K562 (cell line): ENCODE results near the gene FERMT3. TPM values are rescaled to one million over a fixed set of nuclear protein-coding genes. Genes with fewer than 3 reads are reported as not detected.

Source experiments
- HDAC1 ChIP-seq, 2 experiments: fragments of 450-650 bp; IDR thresholded peaks; 2 replicates each; pipeline ENCODE4 v1.6.1; 2016 to 2017; ENCODE audit warnings: inconsistent platforms in 1 of 2, mild to moderate bottlenecking in 1 of 2, moderate library complexity in 1 of 2
- HNRNPL ChIP-seq: fragments of 200-400 bp; formaldehyde crosslinking; IDR thresholded peaks from 2 replicates; pipeline ENCODE4 v1.6.1; 2017; ENCODE audit warnings: low read depth, mild to moderate bottlenecking, low read length
- JUN ChIP-seq, 2 experiments: sonication (generic) in 1 of 2; formaldehyde crosslinking in 1 of 2; IDR thresholded peaks; 2 replicates each; pipeline versions ENCODE4 v1.6.1 to v1.8.0; 2012 to 2022; ENCODE audit warnings: borderline replicate concordance in 2 of 2, mild to moderate bottlenecking in 2 of 2, improper control_type of control experiment in 1 of 2, low read depth in 1 of 2, low read length in 1 of 2, missing genetic modification reagents in 1 of 2
- PHF20 ChIP-seq: fragments of 450-650 bp; IDR thresholded peaks from 2 replicates; pipeline ENCODE4 v1.6.1; 2018; ENCODE audit not compliant: partially characterized antibody
- PHF8 ChIP-seq: fragments of 200-600 bp; sonication (generic); IDR thresholded peaks from 2 replicates; pipeline ENCODE4 v1.6.1; 2012; ENCODE audit warnings: mixed run types, mild to moderate bottlenecking, inconsistent platforms, low read length, moderate library complexity, borderline replicate concordance
- POLR2AphosphoS2 ChIP-seq: IDR thresholded peaks from 2 replicates; pipeline ENCODE4 v1.6.1; 2012; ENCODE audit warnings: low read length, improper control_type of control experiment
- RAD51 ChIP-seq: fragments of 450-650 bp; IDR thresholded peaks from 2 replicates; pipeline ENCODE4 v1.7.1; 2016; ENCODE audit warnings: low read depth, mild to moderate bottlenecking, borderline replicate concordance
- RBFOX2 ChIP-seq: fragments of 200-400 bp; formaldehyde crosslinking; IDR thresholded peaks from 2 replicates; pipeline ENCODE4 v1.6.1; 2017; ENCODE audit warnings: low read depth, mild to moderate bottlenecking, low read length, moderate library complexity
- RBM25 ChIP-seq: fragments of 200-400 bp; formaldehyde crosslinking; IDR thresholded peaks from 2 replicates; pipeline ENCODE4 v1.6.1; 2018; ENCODE audit warnings: low read length, low read depth, moderate library complexity; ENCODE audit not compliant: severe bottlenecking
- SMARCA5 ChIP-seq: fragments of 450-650 bp; IDR thresholded peaks from 2 replicates; pipeline ENCODE4 v1.6.1; 2016
- ZC3H8 ChIP-seq: fragments of 450-650 bp; IDR thresholded peaks from 2 replicates; pipeline ENCODE4 v1.6.1; 2017
- polyA plus RNA-seq, 8 experiments: library from polyadenylated mRNA; depleted of rRNA in 4 of 8; stranded (reverse) in 5 of 8; unstranded in 3 of 8; fragments of >200 nt; fragmentation: Nextera tagmentation in 2 of 8; fragmentation: Illumina TruSeq in 1 of 8; extraction: Ambion mirVana in 2 of 8; extraction: Trizol in 1 of 8; gene quantifications; 2 replicates each; pipeline versions ENCODE4 v1.2.1 to v1.2.3, GENCODE V29; 2011 to 2014; ENCODE audit warnings: inconsistent platforms in 1 of 8, missing spikeins in 1 of 8
- total RNA-seq, 7 experiments: library from RNA; depleted of rRNA in 6 of 7; stranded (reverse); fragments of >200 nt in 6 of 7; fragmentation: Illumina TruSeq in 2 of 7; extraction: Trizol in 2 of 7; gene quantifications; 2 replicates each; pipeline versions ENCODE4 v1.2.1 to v1.2.3, GENCODE V29; 2011 to 2021; ENCODE audit warnings: low replicate concordance in 1 of 7
- TF ChIP-seq, protein P1 (sequence below): fragments of 250-450 bp; sonication (Bioruptor Pico); IDR thresholded peaks from 2 replicates; pipeline ENCODE4 v1.5.0; 2022; ENCODE audit warnings: mild to moderate bottlenecking
- TF ChIP-seq, protein P2 (sequence below): fragments of 250-450 bp; sonication (Bioruptor Pico); IDR thresholded peaks from 2 replicates; pipeline ENCODE4 v1.4.0; 2020
- TF ChIP-seq, protein P3 (sequence below): fragments of 250-450 bp; sonication (Bioruptor Pico); IDR thresholded peaks from 2 replicates; pipeline ENCODE4 v1.4.0; 2020; ENCODE audit warnings: mild to moderate bottlenecking
- TF ChIP-seq, protein P4 (sequence below): IDR thresholded peaks from 2 replicates; pipeline ENCODE4 v1.6.1; 2011; ENCODE audit warnings: borderline replicate concordance, low read depth, mild to moderate bottlenecking, moderate library complexity, low read length; ENCODE audit not compliant: insufficient read depth, poor library complexity, severe bottlenecking

FERMT3 gene
- total and polyA plus RNA-seq, 9 of the 15 experiments (the other 6 are each of a cell fraction or from before 2014, with no cell fraction given) = 3.2 to 275 (median 79.7) TPM

DNA sequence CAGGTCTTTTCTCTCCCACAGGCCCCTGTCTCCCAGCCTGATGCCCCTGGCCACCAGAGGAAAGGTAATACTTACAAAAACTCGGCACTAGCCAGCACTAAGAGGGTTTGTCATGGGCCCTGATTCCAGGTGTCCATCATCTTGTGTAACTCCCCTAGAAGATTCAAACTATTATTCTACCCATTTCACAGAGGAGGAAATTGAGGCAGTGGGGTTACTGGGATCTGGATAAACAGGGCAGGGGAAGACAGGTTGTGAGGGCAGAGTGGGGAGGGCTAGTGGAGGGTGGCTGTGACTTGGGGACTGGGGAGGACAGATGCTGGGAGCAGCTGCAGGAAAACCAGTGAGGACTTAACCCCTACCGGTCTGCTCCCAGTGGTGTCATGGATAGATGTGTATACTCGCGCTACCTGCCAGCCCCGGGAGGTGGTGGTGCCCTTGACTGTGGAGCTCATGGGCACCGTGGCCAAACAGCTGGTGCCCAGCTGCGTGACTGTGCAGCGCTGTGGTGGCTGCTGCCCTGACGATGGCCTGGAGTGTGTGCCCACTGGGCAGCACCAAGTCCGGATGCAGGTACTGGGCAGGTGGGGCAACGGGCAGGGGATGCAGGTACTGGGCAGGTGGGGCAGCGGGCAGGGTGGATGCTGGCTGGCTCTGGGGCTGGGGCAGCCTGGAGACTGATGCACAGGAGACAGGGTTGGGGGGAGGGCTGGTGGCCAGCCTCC is 29.1 kb downstream of the FERMT3 start (continued):
- TF ChIP-seq, protein P1, sequence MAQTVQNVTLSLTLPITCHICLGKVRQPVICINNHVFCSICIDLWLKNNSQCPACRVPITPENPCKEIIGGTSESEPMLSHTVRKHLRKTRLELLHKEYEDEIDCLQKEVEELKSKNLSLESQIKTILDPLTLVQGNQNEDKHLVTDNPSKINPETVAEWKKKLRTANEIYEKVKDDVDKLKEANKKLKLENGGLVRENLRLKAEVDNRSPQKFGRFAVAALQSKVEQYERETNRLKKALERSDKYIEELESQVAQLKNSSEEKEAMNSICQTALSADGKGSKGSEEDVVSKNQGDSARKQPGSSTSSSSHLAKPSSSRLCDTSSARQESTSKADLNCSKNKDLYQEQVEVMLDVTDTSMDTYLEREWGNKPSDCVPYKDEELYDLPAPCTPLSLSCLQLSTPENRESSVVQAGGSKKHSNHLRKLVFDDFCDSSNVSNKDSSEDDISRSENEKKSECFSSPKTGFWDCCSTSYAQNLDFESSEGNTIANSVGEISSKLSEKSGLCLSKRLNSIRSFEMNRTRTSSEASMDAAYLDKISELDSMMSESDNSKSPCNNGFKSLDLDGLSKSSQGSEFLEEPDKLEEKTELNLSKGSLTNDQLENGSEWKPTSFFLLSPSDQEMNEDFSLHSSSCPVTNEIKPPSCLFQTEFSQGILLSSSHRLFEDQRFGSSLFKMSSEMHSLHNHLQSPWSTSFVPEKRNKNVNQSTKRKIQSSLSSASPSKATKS (CRISPR knock-in tag) = no peak
- TF ChIP-seq RBM25 = peak; percentile 93
- no peak for TF ChIP-seq JUN (IDR thresholded peaks at IDR 0.05; ENCODE audit: borderline replicate concordance, low read depth, low read length)
- TF ChIP-seq JUN (CRISPR knock-in tag; IDR thresholded peaks at IDR 0.05; ENCODE audit: borderline replicate concordance) = no peak
- no peak for TF ChIP-seq RAD51
- TF ChIP-seq, protein P2, sequence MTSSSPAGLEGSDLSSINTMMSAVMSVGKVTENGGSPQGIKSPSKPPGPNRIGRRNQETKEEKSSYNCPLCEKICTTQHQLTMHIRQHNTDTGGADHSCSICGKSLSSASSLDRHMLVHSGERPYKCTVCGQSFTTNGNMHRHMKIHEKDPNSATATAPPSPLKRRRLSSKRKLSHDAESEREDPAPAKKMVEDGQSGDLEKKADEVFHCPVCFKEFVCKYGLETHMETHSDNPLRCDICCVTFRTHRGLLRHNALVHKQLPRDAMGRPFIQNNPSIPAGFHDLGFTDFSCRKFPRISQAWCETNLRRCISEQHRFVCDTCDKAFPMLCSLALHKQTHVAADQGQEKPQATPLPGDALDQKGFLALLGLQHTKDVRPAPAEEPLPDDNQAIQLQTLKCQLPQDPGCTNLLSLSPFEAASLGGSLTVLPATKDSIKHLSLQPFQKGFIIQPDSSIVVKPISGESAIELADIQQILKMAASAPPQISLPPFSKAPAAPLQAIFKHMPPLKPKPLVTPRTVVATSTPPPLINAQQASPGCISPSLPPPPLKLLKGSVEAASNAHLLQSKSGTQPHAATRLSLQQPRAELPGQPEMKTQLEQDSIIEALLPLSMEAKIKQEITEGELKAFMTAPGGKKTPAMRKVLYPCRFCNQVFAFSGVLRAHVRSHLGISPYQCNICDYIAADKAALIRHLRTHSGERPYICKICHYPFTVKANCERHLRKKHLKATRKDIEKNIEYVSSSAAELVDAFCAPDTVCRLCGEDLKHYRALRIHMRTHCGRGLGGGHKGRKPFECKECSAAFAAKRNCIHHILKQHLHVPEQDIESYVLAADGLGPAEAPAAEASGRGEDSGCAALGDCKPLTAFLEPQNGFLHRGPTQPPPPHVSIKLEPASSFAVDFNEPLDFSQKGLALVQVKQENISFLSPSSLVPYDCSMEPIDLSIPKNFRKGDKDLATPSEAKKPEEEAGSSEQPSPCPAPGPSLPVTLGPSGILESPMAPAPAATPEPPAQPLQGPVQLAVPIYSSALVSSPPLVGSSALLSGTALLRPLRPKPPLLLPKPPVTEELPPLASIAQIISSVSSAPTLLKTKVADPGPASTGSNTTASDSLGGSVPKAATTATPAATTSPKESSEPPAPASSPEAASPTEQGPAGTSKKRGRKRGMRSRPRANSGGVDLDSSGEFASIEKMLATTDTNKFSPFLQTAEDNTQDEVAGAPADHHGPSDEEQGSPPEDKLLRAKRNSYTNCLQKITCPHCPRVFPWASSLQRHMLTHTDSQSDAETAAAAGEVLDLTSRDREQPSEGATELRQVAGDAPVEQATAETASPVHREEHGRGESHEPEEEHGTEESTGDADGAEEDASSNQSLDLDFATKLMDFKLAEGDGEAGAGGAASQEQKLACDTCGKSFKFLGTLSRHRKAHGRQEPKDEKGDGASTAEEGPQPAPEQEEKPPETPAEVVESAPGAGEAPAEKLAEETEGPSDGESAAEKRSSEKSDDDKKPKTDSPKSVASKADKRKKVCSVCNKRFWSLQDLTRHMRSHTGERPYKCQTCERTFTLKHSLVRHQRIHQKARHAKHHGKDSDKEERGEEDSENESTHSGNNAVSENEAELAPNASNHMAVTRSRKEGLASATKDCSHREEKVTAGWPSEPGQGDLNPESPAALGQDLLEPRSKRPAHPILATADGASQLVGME (CRISPR knock-in tag) = no peak
- no peak for TF ChIP-seq POLR2AphosphoS2
- TF ChIP-seq ZC3H8 = no peak
- TF ChIP-seq, protein P3, sequence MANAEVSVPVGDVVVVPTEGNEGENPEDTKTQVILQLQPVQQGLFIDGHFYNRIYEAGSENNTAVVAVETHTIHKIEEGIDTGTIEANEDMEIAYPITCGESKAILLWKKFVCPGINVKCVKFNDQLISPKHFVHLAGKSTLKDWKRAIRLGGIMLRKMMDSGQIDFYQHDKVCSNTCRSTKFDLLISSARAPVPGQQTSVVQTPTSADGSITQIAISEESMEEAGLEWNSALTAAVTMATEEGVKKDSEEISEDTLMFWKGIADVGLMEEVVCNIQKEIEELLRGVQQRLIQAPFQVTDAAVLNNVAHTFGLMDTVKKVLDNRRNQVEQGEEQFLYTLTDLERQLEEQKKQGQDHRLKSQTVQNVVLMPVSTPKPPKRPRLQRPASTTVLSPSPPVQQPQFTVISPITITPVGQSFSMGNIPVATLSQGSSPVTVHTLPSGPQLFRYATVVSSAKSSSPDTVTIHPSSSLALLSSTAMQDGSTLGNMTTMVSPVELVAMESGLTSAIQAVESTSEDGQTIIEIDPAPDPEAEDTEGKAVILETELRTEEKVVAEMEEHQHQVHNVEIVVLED (CRISPR knock-in tag) = no peak
- no peak for TF ChIP-seq PHF8
- 0 out of 2 replicates have a peak, but pooled peaks have one; percentile 15 for TF ChIP-seq RBFOX2
- TF ChIP-seq, protein P4, sequence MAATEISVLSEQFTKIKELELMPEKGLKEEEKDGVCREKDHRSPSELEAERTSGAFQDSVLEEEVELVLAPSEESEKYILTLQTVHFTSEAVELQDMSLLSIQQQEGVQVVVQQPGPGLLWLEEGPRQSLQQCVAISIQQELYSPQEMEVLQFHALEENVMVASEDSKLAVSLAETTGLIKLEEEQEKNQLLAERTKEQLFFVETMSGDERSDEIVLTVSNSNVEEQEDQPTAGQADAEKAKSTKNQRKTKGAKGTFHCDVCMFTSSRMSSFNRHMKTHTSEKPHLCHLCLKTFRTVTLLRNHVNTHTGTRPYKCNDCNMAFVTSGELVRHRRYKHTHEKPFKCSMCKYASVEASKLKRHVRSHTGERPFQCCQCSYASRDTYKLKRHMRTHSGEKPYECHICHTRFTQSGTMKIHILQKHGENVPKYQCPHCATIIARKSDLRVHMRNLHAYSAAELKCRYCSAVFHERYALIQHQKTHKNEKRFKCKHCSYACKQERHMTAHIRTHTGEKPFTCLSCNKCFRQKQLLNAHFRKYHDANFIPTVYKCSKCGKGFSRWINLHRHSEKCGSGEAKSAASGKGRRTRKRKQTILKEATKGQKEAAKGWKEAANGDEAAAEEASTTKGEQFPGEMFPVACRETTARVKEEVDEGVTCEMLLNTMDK = no peak
- peak; percentile 87 for TF ChIP-seq SMARCA5
- TF ChIP-seq HDAC1 (IDR thresholded peaks at IDR 0.05) = peak in 1 of 2 experiments; percentile 26; a peak in 1 of 4 replicates
- TF ChIP-seq PHF20 = peak; percentile 19
- TF ChIP-seq HNRNPL = peak; percentile 78; the same call in 1 of the 2 replicates
